CD4-positive, alpha-beta memory T cell (primary cell): ENCODE results near the gene TMSB4X. TPM values are rescaled to one million over a fixed set of nuclear protein-coding genes. Genes with fewer than 3 reads are reported as not detected.

ENCODE experiments used
- CTCF ChIA-PET: fragments of 350-600 bp; sonication (Branson Sonifier 250); formaldehyde crosslinking; loops from one replicate; lab custom pipeline; 2021; ENCODE audit warnings: inconsistent platforms; ENCODE audit not compliant: partially characterized antibody; lab: Charles Lee
- POLR2A ChIA-PET: fragments of 350-600 bp; sonication (Branson Sonifier 250); formaldehyde crosslinking; loops from one replicate; lab custom pipeline; 2021; ENCODE audit not compliant: partially characterized antibody; lab: Charles Lee
- DNase-seq, 5 donors: peaks; one replicate each; pipeline versions ENCODE4 v3.0.0 to v3.0.0-alpha.2; 2020 to 2022; ENCODE audit warnings: mixed read lengths in 1 of 5
- H3K27ac ChIP-seq: one replicate; pipeline ENCODE4 v1.7.0; 2013; ENCODE audit warnings: low read depth, low read length
- H3K27me3 ChIP-seq: 2 replicates; pipeline ENCODE4 v1.7.0; 2013; ENCODE audit warnings: mild to moderate bottlenecking, low read length, moderate library complexity; ENCODE audit not compliant: insufficient read depth
- H3K36me3 ChIP-seq: 2 replicates; pipeline ENCODE4 v1.7.0; 2013; ENCODE audit warnings: mild to moderate bottlenecking, low read length, moderate library complexity; ENCODE audit not compliant: insufficient read depth
- H3K4me1 ChIP-seq: 2 replicates; pipeline ENCODE4 v1.7.0; 2013; ENCODE audit warnings: mild to moderate bottlenecking, low read length, moderate library complexity; ENCODE audit not compliant: insufficient read depth
- H3K4me3 ChIP-seq, 2 donors: one replicate each; pipeline ENCODE4 v1.7.0; 2013; ENCODE audit warnings: low read length in 2 of 2, mild to moderate bottlenecking in 1 of 2
- H3K9me3 ChIP-seq, 2 donors: one replicate each; pipeline ENCODE4 v1.7.0; 2013; ENCODE audit warnings: low read length in 2 of 2, control low read depth in 1 of 2; ENCODE audit not compliant: control insufficient read depth in 1 of 2
- H3K27ac Mint-ChIP-seq, 7 donors: one replicate each; pipeline ENCODE4 v1.8.0; 2020 to 2021; ENCODE audit warnings: mixed read lengths in 7 of 7, mild to moderate bottlenecking in 6 of 7, inconsistent platforms in 3 of 7, moderate library complexity in 3 of 7
- H3K27me3 Mint-ChIP-seq, 2 donors: one replicate each; pipeline ENCODE4 v1.8.0; 2020 to 2021; ENCODE audit warnings: mixed read lengths in 2 of 2
- H3K36me3 Mint-ChIP-seq, 2 donors: one replicate each; pipeline ENCODE4 v1.8.0; 2020 to 2021; ENCODE audit warnings: mixed read lengths in 2 of 2, inconsistent platforms in 1 of 2, mild to moderate bottlenecking in 1 of 2
- H3K4me1 Mint-ChIP-seq, 4 donors: one replicate each; pipeline ENCODE4 v1.8.0; 2020 to 2021; ENCODE audit warnings: mixed read lengths in 4 of 4, mild to moderate bottlenecking in 1 of 4
- H3K4me3 Mint-ChIP-seq, 8 donors: one replicate each; pipeline ENCODE4 v1.8.0; 2020 to 2021; ENCODE audit warnings: mixed read lengths in 8 of 8, mild to moderate bottlenecking in 7 of 8, moderate library complexity in 6 of 8, inconsistent platforms in 3 of 8
- H3K9me3 Mint-ChIP-seq, 8 donors: one replicate each; pipeline ENCODE4 v1.8.0; 2020 to 2021; ENCODE audit warnings: mixed read lengths in 8 of 8, mild to moderate bottlenecking in 5 of 8, inconsistent platforms in 3 of 8, moderate library complexity in 1 of 8
- intact Hi-C: fragments of 100-400 bp; cut with micrococcal nuclease; formaldehyde crosslinking; loops from one replicate; pipeline ENCODE4 v1.15.1; 2023
- polyA plus RNA-seq, 2 donors: library from polyadenylated mRNA; unstranded; fragments of 300-500 nt; fragmentation: Illumina TruSeq; gene quantifications; one replicate each; pipeline ENCODE4 v1.2.3, GENCODE V29; 2021
- total RNA-seq, 2 experiments: library from RNA; stranded (reverse); gene quantifications; one replicate each; pipeline ENCODE4 v1.2.3, GENCODE V29; 2021

Gene TMSB4X
- total and polyA plus RNA-seq, 4 experiments from 2014 or later = 4,851 to 36,115 (median 16,529) TPM

DNA sequence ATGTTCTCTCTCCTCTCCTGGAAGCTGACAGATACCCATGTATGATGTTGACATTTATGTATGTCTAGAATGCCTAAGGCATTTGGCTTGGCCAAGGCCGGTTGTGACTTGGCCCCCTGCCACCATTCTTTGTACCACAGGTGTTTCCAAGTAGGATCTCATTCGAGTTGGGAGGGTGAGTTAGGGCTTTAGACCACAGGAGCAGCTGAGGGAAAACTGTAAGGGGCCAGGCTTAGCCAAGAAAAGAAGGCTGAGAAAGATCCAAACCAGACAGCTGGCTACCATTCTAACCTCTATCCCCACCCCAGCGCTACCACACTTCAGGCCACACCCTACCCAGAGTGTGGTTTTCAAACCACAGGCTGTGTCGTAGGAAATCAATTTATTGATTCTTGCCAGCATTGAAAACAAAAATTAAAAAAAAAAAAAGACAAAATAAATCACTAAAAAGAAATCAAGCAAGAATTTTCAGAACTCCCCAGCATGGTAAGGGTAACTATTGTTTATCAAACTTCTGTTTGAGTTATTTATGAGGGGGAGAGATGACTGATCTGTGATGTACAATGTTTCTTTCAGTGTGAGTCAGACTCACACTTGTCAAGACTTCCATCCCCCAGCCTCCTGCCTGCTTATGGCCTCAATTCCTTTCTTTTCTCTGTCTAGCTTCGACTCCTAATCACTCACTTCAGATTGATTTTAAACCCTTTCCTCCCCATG, 9.9 kb downstream of the TMSB4X start:
- Histone ChIP-seq H3K9me3 (no peaks in the 10 kb centered on the region), H3K4me1 (peaks cover 81% of the 10 kb centered on the region), H3K36me3 (no peaks in the 10 kb centered on the region), H3K4me3 (peak overlapping the region in 1 of 2 donors; percentile 34), H3K27ac (peak overlapping the region; percentile 50), H3K27me3 (no peaks in the 10 kb centered on the region)
- Mint-ChIP-seq H3K36me3 (peaks cover 0 to 4% of the 10 kb centered on the region in 2 donors), H3K4me1 (peaks cover 45 to 75% (median 61%) of the 10 kb centered on the region in 4 donors), H3K27me3 (no peaks in the 10 kb centered on the region), H3K27ac (peak overlapping the region; percentile 94 to 100 (median 97)), H3K4me3 (peak overlapping the region; percentile 59 to 87 (median 70)), H3K9me3 (peaks cover 0 to 4% (median 0%) of the 10 kb centered on the region in 8 donors)
- ChIA-PET POLR2A (interaction anchor here (0.7 to 26.3 kb wide), 17 partner anchors 12 to 630 kb away, joined by 3 to 1769 read pairs (median 7); partner anchors contain the start of gene TMSB4X), CTCF (interaction anchor here (0.7 to 4.8 kb wide), 12 partner anchors 13 to 503 kb away, joined by 3 to 23 read pairs (median 6); no protein-coding TSS in a partner anchor)
- DNase-seq = peak; percentile 62 to 74 (median 72)
- intact Hi-C loops = no loop called here

- Histone ChIP-seq H3K36me3 (no peaks in the 10 kb centered on the region), H3K9me3 (no peaks in the 10 kb centered on the region), H3K27ac (peak overlapping the region; percentile 50), H3K4me1 (peaks cover 76% of the 10 kb centered on the region), H3K27me3 (no peaks in the 10 kb centered on the region), H3K4me3 (peak overlapping the region in 1 of 2 donors; percentile 3)
- CTCF ChIA-PET = interaction anchor here (0.7 to 4.8 kb wide), 11 partner anchors 12 to 503 kb away, joined by 3 to 23 read pairs (median 6); no protein-coding TSS in a partner anchor
- intact Hi-C loops = no loop called here
- Mint-ChIP-seq H3K4me1 (peaks cover 44 to 72% (median 59%) of the 10 kb centered on the region in 4 donors), H3K36me3 (peaks cover 0 to 4% of the 10 kb centered on the region in 2 donors), H3K27ac (peak overlapping the region; percentile 94 to 100 (median 97)), H3K27me3 (no peaks in the 10 kb centered on the region), H3K9me3 (peaks cover 0 to 4% (median 0%) of the 10 kb centered on the region in 8 donors), H3K4me3 (peak overlapping the region; percentile 26 to 87 (median 70))
- DNase-seq = no peak
- POLR2A ChIA-PET = interaction anchor here (0.7 to 26.3 kb wide), 15 partner anchors 13 to 629 kb away, joined by 3 to 1769 read pairs (median 7); partner anchors contain the start of gene TMSB4X
Observed at GRCh38 chrX:12985331-12985730, 10.4 kb downstream of the TMSB4X start.

- no peaks in the 10 kb centered on the region for H3K9me3 ChIP-seq
- Mint-ChIP-seq H3K9me3 (peaks cover 0 to 4% (median 0%) of the 10 kb centered on the region in 8 donors), H3K27me3 (no peaks in the 10 kb centered on the region), H3K36me3 (peaks cover 0 to 4% of the 10 kb centered on the region in 2 donors), H3K4me3 (peak overlapping the region in 6 of 8 donors; percentile 27 to 72 (median 44)), H3K27ac (peak overlapping the region; percentile 91 to 100 (median 97)), H3K4me1 (peaks cover 47 to 67% (median 56%) of the 10 kb centered on the region in 4 donors)
- H3K27ac ChIP-seq = no peak overlapping the region
- intact Hi-C loops = no loop called here
- H3K4me1 ChIP-seq = peaks cover 66% of the 10 kb centered on the region
- ChIA-PET POLR2A (interaction anchor here (1.2 to 26.3 kb wide), 6 partner anchors 13 to 100 kb away, joined by 5 to 1769 read pairs (median 306); partner anchors contain the start of gene TMSB4X), CTCF (interaction anchor here (0.6 to 4.8 kb wide), 10 partner anchors 9 to 214 kb away, joined by 3 to 23 read pairs (median 6); no protein-coding TSS in a partner anchor)
- DNase-seq = no peak
- H3K36me3 ChIP-seq = no peaks in the 10 kb centered on the region
- no peak overlapping the region for H3K4me3 ChIP-seq
- H3K27me3 ChIP-seq = no peaks in the 10 kb centered on the region
Observed at GRCh38 chrX:12986164-12986779, 11.4 kb downstream of the TMSB4X start.

GRCh38 chrX:12986886-12987285, 12.0 kb downstream of the TMSB4X start:
- CTCF ChIA-PET = interaction anchor here (0.6 to 2.6 kb wide), 7 partner anchors 9 to 215 kb away, joined by 3 to 9 read pairs (median 3); no protein-coding TSS in a partner anchor
- Mint-ChIP-seq H3K4me1 (peaks cover 45 to 65% (median 54%) of the 10 kb centered on the region in 4 donors), H3K4me3 (peak overlapping the region in 5 of 8 donors; percentile 30 to 72 (median 54)), H3K27ac (peak overlapping the region; percentile 53 to 100 (median 94)), H3K27me3 (no peaks in the 10 kb centered on the region), H3K36me3 (peaks cover 0 to 4% of the 10 kb centered on the region in 2 donors), H3K9me3 (peaks cover 0 to 4% (median 0%) of the 10 kb centered on the region in 8 donors)
- Histone ChIP-seq H3K36me3 (no peaks in the 10 kb centered on the region), H3K27me3 (no peaks in the 10 kb centered on the region), H3K4me1 (peaks cover 60% of the 10 kb centered on the region), H3K9me3 (no peaks in the 10 kb centered on the region), H3K4me3 (no peak overlapping the region), H3K27ac (no peak overlapping the region)
- no peak for DNase-seq
- intact Hi-C loops = no loop called here
- POLR2A ChIA-PET = interaction anchor here (1.2 to 26.3 kb wide), 5 partner anchors 12 to 100 kb away, joined by 5 to 1769 read pairs (median 383); partner anchors contain the start of gene TMSB4X

DNA sequence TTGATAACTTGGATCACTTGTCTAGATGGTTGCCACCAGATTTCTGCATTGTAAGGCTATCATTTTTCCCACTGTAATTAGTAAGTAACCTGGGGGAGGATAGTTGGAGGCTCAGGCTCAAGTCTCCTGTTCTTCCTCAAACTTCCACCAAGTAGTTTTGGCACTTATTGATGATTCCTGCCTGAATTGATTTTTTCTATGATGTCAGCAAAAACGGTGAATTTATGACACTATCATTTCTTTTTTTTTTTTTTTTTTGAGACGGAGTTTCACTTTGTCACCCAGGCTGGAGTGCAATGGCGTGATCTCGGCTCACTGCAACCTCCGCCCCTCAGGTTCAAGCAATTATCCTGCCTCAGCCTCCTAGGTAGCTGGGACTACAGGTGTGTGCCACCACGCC, 12.4 kb downstream of the TMSB4X start:
- Mint-ChIP-seq H3K27ac (peak overlapping the region in 3 of 7 donors; percentile 14 to 97 (median 53)), H3K4me3 (peak overlapping the region in 4 of 8 donors; percentile 30 to 72 (median 48))

DNA sequence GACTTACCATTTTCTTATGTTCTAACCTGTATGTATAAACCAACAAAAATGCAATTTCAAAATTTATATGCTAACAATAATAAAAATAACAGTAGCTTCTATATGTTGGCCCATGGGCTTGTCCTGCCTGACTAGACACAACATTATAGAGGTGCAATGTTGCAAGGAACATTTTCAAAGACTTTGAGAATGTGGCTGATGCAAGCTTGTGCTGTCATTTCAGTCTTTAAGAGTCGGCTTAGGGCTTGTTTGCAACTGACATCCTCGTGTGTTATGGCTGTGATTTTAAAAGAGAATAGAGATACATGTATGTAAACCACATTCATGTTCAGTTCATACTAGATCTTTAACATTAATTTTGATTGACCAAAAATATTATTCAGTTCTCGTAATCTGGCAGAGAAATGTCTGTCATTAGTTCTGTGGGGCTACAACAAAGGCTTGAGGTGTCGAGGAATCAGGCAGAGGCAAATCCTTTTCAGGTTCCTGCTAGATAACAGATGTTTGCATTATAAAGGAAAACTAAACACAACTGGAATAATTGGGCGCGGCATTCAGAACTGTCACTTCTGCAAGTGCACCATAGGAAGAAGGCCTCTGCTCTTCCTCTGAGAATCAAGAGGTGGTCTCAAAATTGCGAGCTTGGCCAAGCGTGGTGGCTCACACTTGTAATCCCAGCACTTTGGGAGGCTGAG, 13.1 kb downstream of the TMSB4X start:
- POLR2A ChIA-PET = interaction anchor here (1.1 to 26.3 kb wide), 4 partner anchors 11 to 98 kb away, joined by 3 to 1769 read pairs (median 306); partner anchors contain the start of gene TMSB4X

More for the DNA sequence above, 12.4 kb downstream of the TMSB4X start:
- Histone ChIP-seq H3K4me3 (no peak overlapping the region), H3K4me1 (peaks cover 56% of the 10 kb centered on the region), H3K9me3 (no peaks in the 10 kb centered on the region), H3K27ac (no peak overlapping the region), H3K36me3 (no peaks in the 10 kb centered on the region), H3K27me3 (no peaks in the 10 kb centered on the region)
- peaks cover 0 to 4% (median 0%) of the 10 kb centered on the region in 8 donors for H3K9me3 Mint-ChIP-seq
- intact Hi-C loops = no loop called here
- H3K4me1 Mint-ChIP-seq = peaks cover 44 to 61% (median 51%) of the 10 kb centered on the region in 4 donors
- H3K27me3 Mint-ChIP-seq = no peaks in the 10 kb centered on the region
- H3K36me3 Mint-ChIP-seq = peaks cover 0 to 4% of the 10 kb centered on the region in 2 donors
- CTCF ChIA-PET = interaction anchor here (0.5 to 1.8 kb wide), 4 partner anchors 36 to 92 kb away, joined by 3 to 7 read pairs (median 3); no protein-coding TSS in a partner anchor
- DNase-seq = no peak
- POLR2A ChIA-PET = interaction anchor here (16.9 to 26.3 kb wide), 3 partner anchors 15 to 99 kb away, joined by 228 to 1769 read pairs (median 383); partner anchors contain the start of gene TMSB4X

More for the DNA sequence above, 13.1 kb downstream of the TMSB4X start:
- CTCF ChIA-PET = interaction anchor here (0.5 to 1.4 kb wide), 2 partner anchors 41 to 91 kb away, joined by 3 read pairs; no protein-coding TSS in a partner anchor
- no peaks in the 10 kb centered on the region for H3K27me3 Mint-ChIP-seq
- H3K4me3 Mint-ChIP-seq = no peak overlapping the region
- Histone ChIP-seq H3K4me3 (no peak overlapping the region), H3K27me3 (no peaks in the 10 kb centered on the region), H3K9me3 (no peaks in the 10 kb centered on the region), H3K36me3 (no peaks in the 10 kb centered on the region), H3K27ac (no peak overlapping the region), H3K4me1 (peaks cover 51% of the 10 kb centered on the region)
- no peak overlapping the region for H3K27ac Mint-ChIP-seq
- H3K4me1 Mint-ChIP-seq = peaks cover 40 to 56% (median 50%) of the 10 kb centered on the region in 4 donors
- peaks cover 0 to 4% (median 0%) of the 10 kb centered on the region in 8 donors for H3K9me3 Mint-ChIP-seq
- intact Hi-C loops = no loop called here
- H3K36me3 Mint-ChIP-seq = peaks cover 0 to 4% of the 10 kb centered on the region in 2 donors
- no peak for DNase-seq
